ENCODE data around the gene RERG.

DNA sequence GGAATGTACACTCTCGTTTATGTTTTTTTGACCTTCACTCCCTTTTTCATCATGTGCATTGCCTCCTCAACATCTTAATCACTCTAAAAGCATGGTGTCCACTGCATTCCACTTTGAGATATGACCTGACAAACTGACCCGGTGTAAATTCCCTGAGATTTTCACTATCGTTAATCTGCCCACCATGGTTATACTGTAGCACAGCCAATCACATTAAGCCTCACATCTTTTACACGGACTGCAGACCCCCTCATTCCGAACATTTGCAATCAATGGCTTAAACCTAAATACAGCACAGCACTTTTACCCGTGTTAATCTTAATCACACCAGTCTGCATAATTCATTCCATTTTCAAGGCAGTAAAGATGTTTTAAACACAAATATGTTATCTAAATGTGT, 2.4 kb downstream of the RERG start:
- TF ChIP-seq, protein P1, sequence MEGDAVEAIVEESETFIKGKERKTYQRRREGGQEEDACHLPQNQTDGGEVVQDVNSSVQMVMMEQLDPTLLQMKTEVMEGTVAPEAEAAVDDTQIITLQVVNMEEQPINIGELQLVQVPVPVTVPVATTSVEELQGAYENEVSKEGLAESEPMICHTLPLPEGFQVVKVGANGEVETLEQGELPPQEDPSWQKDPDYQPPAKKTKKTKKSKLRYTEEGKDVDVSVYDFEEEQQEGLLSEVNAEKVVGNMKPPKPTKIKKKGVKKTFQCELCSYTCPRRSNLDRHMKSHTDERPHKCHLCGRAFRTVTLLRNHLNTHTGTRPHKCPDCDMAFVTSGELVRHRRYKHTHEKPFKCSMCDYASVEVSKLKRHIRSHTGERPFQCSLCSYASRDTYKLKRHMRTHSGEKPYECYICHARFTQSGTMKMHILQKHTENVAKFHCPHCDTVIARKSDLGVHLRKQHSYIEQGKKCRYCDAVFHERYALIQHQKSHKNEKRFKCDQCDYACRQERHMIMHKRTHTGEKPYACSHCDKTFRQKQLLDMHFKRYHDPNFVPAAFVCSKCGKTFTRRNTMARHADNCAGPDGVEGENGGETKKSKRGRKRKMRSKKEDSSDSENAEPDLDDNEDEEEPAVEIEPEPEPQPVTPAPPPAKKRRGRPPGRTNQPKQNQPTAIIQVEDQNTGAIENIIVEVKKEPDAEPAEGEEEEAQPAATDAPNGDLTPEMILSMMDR (IDR thresholded peaks at IDR 0.05; ENCODE audit: insufficient read depth, low read length, poor library complexity, severe bottlenecking): no peak
- no peak for TF ChIP-seq EZH2phosphoT487 (conservative IDR thresholded peaks at IDR 0.05; ENCODE audit: low read length)

All from SU-DHL-6 (cell line).